Kidney (tissue), 14 donors: ENCODE data around the gene ADAMTS7. TPM values are rescaled to one million over a fixed set of nuclear protein-coding genes. Genes with fewer than 3 reads are reported as not detected.
"Not testable (repeated sequence)": the region's sequence is repeated elsewhere in the genome, so short reads cannot be mapped to it uniquely, and the experiment has no call there.

ENCODE experiments used
- DNase-seq, 5 donors: peaks; one replicate each; pipeline ENCODE4 v3.0.0-alpha.2; 2013 to 2020
- FAIRE-seq: peaks from 2 replicates; lab custom pipeline; 2012; peaks lifted over from hg19 to GRCh38; lab: Jason Lieb, UNC
- H3K27ac ChIP-seq, 2 donors: one replicate each; pipeline ENCODE4 v1.7.0; 2013; ENCODE audit warnings: low read depth in 2 of 2, low read length in 2 of 2, inconsistent platforms in 1 of 2
- H3K27me3 ChIP-seq: one replicate; pipeline ENCODE4 v1.7.1; 2013; ENCODE audit warnings: low read length, inconsistent platforms; ENCODE audit not compliant: control insufficient read depth, insufficient read depth
- H3K36me3 ChIP-seq, 3 donors: one replicate each; pipeline versions ENCODE4 v1.7.0 to v1.7.1; 2013; ENCODE audit warnings: low read length in 3 of 3, control low read depth in 1 of 3, inconsistent platforms in 1 of 3; ENCODE audit not compliant: insufficient read depth in 3 of 3, control insufficient read depth in 2 of 3
- H3K4me1 ChIP-seq, 3 donors: one replicate each; pipeline versions ENCODE4 v1.7.0 to v1.7.1; 2013; ENCODE audit warnings: low read length in 3 of 3, inconsistent platforms in 1 of 3, low read depth in 1 of 3; ENCODE audit not compliant: control insufficient read depth in 2 of 3, insufficient read depth in 2 of 3
- H3K4me3 ChIP-seq, 3 donors: one replicate each; pipeline versions ENCODE4 v1.7.0 to v1.8.1; 2013; ENCODE audit warnings: low read length in 3 of 3, control low read depth in 1 of 3, inconsistent platforms in 1 of 3
- H3K9ac ChIP-seq, 3 donors: one replicate each; pipeline versions ENCODE4 v1.7.0 to v1.7.1; 2013; ENCODE audit warnings: low read length in 3 of 3, control low read depth in 1 of 3, inconsistent platforms in 1 of 3
- H3K9me3 ChIP-seq, 3 donors: one replicate each; pipeline versions ENCODE4 v1.7.0 to v1.7.1; 2013; ENCODE audit warnings: low read length in 3 of 3, control low read depth in 1 of 3, inconsistent platforms in 1 of 3; ENCODE audit not compliant: control insufficient read depth in 2 of 3, insufficient read depth in 1 of 3
- CTCF ChIP-seq: IDR thresholded peaks from 3 replicates; pipeline ENCODE4 v1.5.1; 2012; ENCODE audit warnings: mild to moderate bottlenecking, moderate library complexity, borderline replicate concordance; ENCODE audit not compliant: insufficient read depth; ENCODE audit errors: extremely low read depth
- intact Hi-C: fragments of 100-400 bp; cut with DNase I; formaldehyde crosslinking; loops from one replicate; pipeline ENCODE4 v1.11.1; 2022
- polyA plus RNA-seq: library from polyadenylated mRNA; stranded (reverse); fragments of 350-450 nt; fragmentation: Illumina TruSeq; extraction: RNeasy Lipid Tissue Mini Kit (QIAGEN cat#74804); gene quantifications from one replicate; pipeline ENCODE4 v1.2.3, GENCODE V29; 2014; ENCODE audit warnings: low read depth, low replicate concordance; ENCODE audit not compliant: insufficient read depth
- total RNA-seq: library from RNA; stranded (reverse); fragmentation: NEBNext Ultra II Directional; extraction: Animal tissue kit (Norgen Biotek cat#: 25700); gene quantifications from one replicate; pipeline ENCODE4 v1.2.1, GENCODE V29; 2021
- donor health status: control.
- donor health status: control.
- donor health status: control.
- donor health status: control.
- donor health status: control.
- donor health status: DM: yes; HTN: yes; CAD: no.
- donor health status: Normal renal cell carcinoma (clear cell type).

Gene ADAMTS7
- total and polyA plus RNA-seq, 2 donors from 2014 or later: 0.82 to 3.1 TPM

GRCh38 chr15:78841891-78842290, 30.6 kb upstream of the ADAMTS7 start:
- Histone ChIP-seq H3K9ac (no peak overlapping the region), H3K4me1 (peaks cover 0 to 3% (median 0%) of the 10 kb centered on the region in 3 donors), H3K4me3 (no peak overlapping the region), H3K36me3 (no peaks in the 10 kb centered on the region), H3K27me3 (no peaks in the 10 kb centered on the region), H3K27ac (no peak overlapping the region), H3K9me3 (no peaks in the 10 kb centered on the region)
- no peak for FAIRE-seq
- intact Hi-C loops: no loop called here
- DNase-seq: peak in 1 of 5 donors; percentile 12
- no peak for TF ChIP-seq CTCF

- no peak for TF ChIP-seq CTCF
- no peaks in the 10 kb centered on the region for H3K36me3 ChIP-seq
- DNase-seq (no peak), FAIRE-seq (no peak)
- H3K4me3 ChIP-seq: no peak overlapping the region
- H3K27me3 ChIP-seq: no peaks in the 10 kb centered on the region
- H3K27ac ChIP-seq: no peak overlapping the region
- intact Hi-C loops: no loop called here
- peaks cover 0 to 3% (median 0%) of the 10 kb centered on the region in 3 donors for H3K4me1 ChIP-seq
- no peaks in the 10 kb centered on the region for H3K9me3 ChIP-seq
- no peak overlapping the region for H3K9ac ChIP-seq
Observed at GRCh38 chr15:78841376-78841706, 30.1 kb upstream of the ADAMTS7 start.

- H3K27ac ChIP-seq: no peak overlapping the region
- no peak for FAIRE-seq
- no peaks in the 10 kb centered on the region for H3K27me3 ChIP-seq
- no peak overlapping the region for H3K4me3 ChIP-seq
- H3K9ac ChIP-seq: no peak overlapping the region
- peaks cover 0 to 3% (median 0%) of the 10 kb centered on the region in 3 donors for H3K4me1 ChIP-seq
- intact Hi-C loops: no loop called here
- no peak for TF ChIP-seq CTCF
- H3K9me3 ChIP-seq: no peaks in the 10 kb centered on the region
- DNase-seq: peak in 3 of 5 donors; percentile 14 to 50 (median 16)
- no peaks in the 10 kb centered on the region for H3K36me3 ChIP-seq
Observed at GRCh38 chr15:78840661-78841375, 29.6 kb upstream of the ADAMTS7 start.

- H3K27ac ChIP-seq, intact Hi-C loops, H3K36me3 ChIP-seq, H3K4me3 ChIP-seq, H3K9me3 ChIP-seq, FAIRE-seq, H3K27me3 ChIP-seq, H3K4me1 ChIP-seq, H3K9ac ChIP-seq: not testable (repeated sequence)
- DNase-seq: peak in 1 of 5 donors; percentile 34
Observed at GRCh38 chr15:78839151-78839550, 27.9 kb upstream of the ADAMTS7 start.
